Globus pallidus (tissue), 1 donor: ENCODE measurements around the gene STK32C.

ENCODE experiments used
- DNase-seq: peaks from one replicate; pipeline ENCODE4 v3.0.0-alpha.2; 2015; ENCODE audit warnings: low spot score

The STK32C gene

DNA sequence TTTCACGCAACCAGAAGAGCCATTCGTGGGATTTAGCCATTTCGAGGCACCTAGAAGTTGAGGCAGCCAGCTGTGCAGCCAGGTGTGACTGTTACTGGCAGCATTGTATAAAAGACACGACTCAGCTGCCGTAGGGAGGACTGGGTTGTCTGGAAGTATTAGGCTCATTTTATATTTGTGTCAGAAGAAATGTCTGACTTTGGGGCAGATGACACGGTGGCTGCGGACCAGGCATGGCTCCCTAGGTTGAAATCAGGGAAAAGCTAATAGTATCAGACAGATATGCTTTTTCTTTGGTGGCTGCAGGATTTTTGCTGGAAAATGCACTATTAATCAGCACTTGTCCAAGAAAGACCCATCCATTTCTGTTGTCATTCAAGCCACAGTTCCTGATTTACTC is 125.2 kb downstream of the STK32C start:
- no peak for DNase-seq

- no peak for DNase-seq
Observed at GRCh38 chr10:132181691-132182425, 125.9 kb downstream of the STK32C start.

- DNase-seq = no peak
Observed at GRCh38 chr10:132180736-132181135, 127.0 kb downstream of the STK32C start.

DNA sequence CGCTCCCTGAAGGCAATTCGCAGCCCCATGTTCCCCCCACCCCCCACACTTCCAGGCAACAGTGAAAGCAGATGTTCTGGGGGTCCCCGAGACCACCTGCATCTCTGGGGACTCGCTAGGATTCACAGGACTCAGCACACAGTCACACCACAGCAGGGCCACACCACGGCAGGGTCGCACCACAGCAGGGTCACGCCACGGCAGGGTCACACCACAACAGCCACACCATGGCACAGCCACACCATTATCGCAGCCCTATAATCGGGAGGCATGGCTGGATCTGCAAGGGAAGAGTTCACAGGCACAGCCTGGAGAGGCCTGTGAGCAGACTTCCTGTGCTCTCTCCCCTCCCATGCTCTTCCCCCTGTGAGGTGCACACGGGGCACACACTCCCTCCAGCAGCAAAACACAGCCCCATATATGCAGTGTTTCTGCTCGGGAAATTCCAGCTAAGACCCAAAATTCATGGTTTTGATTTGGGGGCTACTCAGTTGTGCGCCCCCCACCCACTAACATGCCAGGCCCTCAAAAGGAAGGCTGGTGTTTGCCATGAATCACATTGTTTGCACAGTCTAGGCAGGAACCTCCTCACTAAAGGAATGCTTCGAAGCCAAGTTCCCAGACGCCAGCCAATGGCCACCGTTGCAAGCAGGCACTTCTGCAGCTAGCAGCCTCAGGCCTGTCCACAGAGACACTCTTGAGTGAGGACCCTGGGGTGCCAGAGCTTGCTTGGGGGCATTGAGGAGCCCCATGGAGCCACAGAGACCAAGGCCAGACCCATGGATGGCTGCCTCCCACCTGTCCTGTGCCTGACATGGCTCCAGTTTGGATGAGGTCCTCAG is 128.0 kb downstream of the STK32C start:
- DNase-seq = no peak

DNA sequence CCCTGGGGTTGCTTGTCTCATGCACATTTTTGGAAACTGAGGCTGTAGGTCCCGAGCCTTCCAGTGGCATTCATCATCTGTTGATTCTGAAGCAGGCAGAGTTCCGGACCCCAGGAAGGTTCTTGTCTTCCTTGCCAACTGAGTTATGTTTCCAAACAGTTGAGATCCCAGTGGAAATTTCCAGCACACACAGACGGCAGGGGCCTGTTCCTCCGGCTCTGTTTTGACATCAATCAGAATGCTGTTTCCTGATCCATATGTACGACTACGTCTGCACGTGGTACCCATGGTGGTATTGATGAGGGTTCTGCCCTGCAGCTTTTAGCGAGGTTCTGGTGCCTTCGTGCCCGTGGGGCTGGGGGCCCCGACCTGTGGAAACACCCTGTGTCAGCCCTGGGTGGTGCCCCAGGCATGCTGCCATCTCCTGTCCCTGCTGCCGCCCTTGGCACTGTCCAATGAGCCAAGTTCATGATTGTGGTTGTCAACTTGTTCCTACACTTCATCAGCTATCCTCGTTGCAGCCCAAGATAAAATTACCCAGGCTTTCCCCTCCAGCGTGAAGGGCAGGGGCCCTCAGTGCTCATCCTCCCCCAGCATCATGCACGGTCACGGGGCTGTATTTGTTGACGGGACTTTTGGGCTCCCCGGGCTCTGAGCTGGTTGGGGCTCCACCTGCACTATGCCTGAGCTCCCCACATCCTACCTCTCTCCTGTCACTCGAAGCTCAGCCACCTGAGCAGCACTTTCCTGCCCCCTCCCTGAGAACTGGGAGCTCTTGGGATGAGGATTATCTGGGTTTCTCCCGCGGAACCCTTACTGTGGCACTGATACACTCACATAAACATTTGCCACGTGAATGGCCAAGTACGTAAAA is 128.8 kb downstream of the STK32C start:
- no peak for DNase-seq

DNA sequence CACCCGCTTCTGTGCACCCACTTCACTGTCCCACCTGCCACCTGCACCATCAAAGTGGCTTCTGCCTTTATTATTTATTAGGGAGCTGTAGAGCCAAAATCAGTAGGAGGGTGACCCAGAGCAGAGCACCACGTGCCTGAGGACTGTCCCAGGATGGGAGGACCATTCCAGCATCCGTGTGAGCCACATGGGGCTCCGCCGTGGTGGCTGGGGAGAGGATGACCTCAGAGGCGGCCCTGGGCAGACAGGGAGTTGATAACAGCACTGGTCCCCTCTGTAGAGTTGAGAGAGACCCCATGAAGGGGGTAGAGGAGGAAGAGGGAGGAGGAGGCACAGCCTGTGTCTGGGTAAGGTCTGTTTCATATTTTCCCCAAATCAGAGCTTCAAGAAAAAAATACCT is 129.7 kb downstream of the STK32C start:
- no peak for DNase-seq

- peak; percentile 34 for DNase-seq
Observed at GRCh38 chr10:132176623-132177500, 130.9 kb downstream of the STK32C start.

GRCh38 chr10:132175907-132176581 is 131.7 kb downstream of the STK32C start:
- DNase-seq = peak; percentile 89

GRCh38 chr10:132175408-132175807 is 132.3 kb downstream of the STK32C start:
- DNase-seq = no peak

- DNase-seq = no peak
Observed at GRCh38 chr10:132174237-132174636, 133.5 kb downstream of the STK32C start.

GRCh38 chr10:132173185-132173584 is 134.6 kb downstream of the STK32C start:
- no peak for DNase-seq

DNA sequence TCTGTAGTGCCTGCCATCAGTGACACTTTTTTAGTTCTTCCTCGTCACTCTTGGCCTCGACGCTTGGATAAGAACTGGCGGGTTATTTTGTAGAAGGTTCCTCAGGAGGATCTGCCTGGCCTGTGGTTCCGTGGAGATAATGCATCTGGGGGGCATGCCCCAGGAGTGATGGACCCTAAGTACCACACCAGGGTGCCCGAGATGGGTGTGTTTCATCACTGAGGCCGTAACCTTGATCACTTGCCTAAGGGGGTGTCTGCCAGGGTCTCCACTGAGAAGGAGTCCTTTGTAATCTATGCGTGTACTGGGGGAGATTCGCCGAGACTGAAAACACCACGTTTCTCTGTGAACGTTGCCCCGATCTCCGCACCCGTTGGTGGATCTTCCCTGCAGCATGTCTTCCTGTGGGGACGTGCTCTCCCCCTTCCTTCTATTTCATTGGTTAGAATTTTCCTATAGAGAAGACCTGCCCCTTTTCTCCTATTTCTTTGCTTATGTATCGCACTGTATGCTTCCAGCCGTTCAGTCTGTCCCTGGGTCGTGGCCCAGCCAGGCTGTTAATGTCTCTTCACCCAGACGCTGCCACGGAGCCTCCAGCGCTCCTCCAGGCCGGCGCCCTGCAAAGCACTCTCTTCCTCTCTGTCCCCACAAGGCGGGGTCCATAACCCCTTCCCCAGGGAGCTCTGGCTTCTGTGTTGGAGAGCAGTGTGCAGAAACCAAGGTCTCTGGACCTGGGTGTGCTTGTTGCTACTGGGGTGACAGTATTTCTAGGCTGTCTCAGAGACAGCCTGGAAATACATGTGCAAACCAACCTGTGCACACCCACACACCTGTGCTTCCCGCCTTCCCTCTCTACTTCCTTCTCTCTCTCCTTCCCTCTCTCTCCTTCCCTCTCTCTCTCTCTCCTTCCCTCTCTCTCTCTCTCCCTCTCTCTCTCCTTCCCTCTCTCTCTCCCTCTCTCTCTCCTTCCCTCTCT is 135.4 kb downstream of the STK32C start:
- no peak for DNase-seq

- no peak for DNase-seq
Observed at GRCh38 chr10:132170561-132171361, 137.0 kb downstream of the STK32C start.

DNA sequence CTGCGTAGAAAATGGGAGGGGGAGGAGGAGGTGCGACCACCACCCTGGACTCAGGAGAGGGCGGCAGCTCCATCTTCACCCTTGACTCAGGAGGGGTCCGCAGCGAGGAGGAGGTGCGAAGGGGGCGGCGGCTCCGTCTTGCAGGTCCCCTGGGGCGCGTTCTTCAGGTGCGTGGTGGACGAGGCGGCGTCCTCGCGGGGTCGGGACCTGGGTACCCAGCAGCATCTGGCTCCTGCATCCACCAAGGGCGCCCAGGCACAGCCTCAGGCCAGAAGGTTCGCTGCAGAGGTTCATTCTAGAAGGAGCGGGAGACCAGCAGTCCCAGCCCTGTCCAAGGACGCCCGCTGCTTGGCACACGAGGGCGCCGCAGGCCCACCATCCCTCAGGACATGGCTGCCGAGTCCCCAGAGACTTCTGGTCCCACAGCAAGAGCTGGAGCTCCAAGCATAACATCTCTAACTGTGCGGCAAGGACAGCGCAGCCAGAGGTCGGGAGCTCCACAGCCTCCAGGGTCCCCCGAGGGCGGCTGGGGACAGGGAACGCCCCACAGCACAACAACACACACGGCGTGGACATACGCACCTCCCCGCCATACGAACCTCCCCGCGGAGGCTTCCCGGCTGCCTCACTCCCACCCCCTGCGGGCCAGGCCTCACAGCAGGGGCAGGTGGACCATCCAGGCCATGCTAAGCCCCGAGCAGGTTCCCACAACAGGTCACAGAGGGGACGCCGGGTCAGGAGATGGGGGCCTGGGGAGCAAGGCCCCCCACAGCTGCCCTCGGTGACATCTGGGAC is 137.8 kb downstream of the STK32C start:
- DNase-seq = no peak

GRCh38 chr10:132169031-132169765 is 138.6 kb downstream of the STK32C start:
- no peak for DNase-seq

- no peak for DNase-seq
Observed at GRCh38 chr10:132168571-132169030, 139.1 kb downstream of the STK32C start.

DNA sequence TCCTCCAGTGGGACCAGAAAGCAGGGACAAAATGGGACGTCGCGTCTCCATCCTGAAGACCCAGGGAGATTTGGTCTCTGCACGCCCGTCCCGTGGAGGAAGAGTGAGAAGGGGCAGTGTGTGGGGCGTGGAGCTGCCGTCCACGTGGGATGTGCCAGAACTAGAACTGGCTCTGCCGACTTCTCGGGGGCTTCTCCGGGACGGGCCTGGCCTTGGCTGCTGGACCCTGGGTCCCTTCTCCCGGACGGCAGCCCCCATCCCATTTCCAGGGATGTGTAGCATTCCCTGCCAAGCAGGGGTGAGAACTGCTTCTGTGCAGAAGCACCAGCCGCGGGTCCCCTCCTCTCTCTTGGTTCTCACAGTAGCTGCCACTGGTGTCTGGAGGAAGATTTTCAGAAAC is 139.8 kb downstream of the STK32C start:
- no peak for DNase-seq
